Colon (tissue), 2 donors: ENCODE results near the gene HCCS.

Experiments used
- FAIRE-seq: peaks from 2 replicates; lab custom pipeline; 2012; peaks lifted over from hg19 to GRCh38; lab: Jason Lieb, UNC
- donor health status: control.
- donor health status: control.

Gene HCCS

DNA sequence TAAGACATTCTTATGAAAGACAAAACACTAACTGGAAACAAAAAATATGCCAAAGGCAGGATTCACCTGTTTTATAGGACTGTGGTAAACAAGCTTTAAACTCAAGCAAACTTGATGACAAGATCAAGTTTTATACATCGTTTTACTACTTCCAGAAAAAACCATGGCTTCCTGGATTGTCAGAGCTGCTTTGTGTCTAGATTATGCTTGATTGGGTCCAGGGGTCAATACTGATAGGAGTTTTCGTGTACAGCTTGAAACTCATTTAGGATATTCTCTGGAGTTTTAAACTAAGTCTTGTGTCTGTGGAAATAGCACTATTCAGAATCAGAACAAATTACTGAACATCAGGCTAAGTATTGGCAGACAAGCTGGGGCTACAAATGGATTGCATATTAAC, 13.0 kb downstream of the HCCS start:
- no peak for FAIRE-seq

DNA sequence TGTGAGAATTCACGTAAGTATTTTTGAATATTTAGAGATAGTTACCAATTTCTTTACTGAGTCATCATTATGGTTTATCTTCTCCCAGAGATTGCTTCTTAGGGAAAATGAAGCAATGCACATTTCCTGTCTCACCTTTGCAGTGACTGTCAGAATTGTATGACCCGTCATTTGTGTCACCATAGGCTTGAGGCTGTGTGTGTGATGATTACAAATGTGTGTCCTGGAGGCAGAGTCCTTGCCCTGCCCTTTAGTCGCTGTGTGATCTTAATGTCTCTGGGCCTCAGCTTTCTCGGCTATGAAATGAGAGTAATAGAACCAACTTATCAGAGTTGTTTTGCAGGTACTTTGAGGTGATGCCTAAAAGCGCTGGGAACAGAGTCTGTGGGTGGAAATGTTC, 13.9 kb downstream of the HCCS start:
- no peak for FAIRE-seq

DNA sequence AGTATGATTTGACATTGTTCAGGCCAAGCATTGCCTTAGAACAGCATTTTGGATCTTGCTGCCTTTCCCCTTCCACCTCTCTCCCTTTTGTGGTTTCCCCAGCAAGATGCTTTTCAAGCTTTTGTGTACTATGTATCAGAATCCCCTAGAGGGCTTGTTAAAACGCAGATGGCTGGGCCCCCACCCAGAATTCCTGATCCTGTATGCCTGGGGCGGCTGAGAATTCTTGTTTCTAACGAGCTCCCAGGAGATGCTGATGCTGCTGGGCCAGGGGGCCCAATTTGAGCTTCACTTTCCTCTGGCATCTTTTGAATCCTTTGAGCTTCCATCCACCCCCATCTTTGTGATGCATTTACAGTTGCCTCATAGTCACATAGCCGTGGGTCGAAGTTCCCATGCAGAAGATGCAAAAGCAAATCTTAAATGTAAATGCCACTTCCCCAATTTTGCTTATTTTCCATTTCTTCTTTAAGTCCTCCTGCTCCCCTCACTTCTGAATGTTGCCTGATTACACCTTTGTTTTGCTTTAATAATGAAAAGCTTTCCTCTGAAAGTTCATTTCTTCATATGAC, 18.5 kb downstream of the HCCS start:
- no peak for FAIRE-seq

DNA sequence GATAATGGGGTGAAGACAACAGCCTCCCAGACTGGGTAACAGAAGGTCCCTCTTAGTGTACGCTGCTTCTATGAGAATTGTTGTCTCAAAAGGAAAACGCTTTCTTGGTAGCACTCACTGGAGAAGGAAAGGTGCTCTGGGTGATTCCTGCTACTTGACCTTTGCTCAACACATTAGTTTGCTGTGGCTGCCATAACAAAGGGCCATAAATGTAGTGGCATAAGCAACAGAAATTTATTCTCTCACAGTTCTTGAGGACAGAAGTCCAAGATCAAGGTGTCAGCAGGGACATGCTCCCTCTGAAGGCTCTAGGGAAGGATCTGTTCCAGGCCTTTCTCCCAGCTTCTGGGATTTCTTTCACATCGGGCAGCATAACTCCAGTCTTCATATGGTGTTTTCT, 19.0 kb downstream of the HCCS start:
- FAIRE-seq, result no peak

DNA sequence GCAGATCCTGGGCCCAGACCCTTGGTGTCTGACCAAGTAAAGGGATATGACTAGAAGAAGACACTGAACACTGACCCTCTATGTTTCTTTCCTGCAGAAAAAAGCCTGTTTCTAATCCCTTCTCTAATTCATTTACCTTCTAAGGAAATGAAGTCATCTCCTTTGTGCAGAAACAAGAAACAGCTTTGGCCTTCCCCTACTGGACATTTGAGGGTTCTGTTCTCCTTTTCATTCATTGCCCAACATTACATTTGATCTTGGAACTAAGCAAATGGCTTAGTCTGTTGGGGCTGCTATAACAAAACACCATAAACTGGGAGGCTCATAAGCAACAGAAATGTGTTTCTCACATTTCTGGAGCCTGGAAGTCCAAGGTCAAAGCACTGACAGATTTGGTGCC, 20.0 kb downstream of the HCCS start:
- FAIRE-seq, result no peak

DNA sequence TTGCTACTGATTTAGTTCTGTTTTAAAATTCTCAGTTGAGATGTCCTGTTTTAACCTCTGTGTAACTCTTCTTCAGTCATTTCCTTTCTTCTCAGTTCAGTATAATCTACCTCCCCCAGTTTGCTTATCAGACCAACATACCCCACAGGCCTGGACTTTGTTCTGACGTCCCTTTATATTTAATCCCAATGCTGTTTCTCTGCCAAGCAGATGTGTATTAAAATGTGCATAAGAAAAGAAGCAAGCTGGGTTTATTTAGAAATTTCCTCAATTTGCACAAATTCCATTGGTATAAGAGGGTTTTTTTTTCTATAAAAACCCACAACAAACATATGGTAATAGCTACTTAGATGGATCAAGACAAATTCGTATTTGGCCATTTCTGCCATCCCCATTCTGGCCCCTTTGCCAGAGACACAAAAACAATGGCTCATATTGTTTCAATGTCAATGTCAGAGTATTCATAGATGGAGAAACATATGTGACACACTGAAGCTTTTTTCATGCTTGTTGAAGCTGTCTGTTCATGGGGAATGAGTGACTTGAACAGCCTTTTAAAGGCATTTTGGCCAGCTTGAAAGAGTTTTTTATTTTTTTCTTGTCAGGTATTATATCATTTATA, 24.5 kb downstream of the HCCS start:
- peak; percentile 53 for FAIRE-seq

DNA sequence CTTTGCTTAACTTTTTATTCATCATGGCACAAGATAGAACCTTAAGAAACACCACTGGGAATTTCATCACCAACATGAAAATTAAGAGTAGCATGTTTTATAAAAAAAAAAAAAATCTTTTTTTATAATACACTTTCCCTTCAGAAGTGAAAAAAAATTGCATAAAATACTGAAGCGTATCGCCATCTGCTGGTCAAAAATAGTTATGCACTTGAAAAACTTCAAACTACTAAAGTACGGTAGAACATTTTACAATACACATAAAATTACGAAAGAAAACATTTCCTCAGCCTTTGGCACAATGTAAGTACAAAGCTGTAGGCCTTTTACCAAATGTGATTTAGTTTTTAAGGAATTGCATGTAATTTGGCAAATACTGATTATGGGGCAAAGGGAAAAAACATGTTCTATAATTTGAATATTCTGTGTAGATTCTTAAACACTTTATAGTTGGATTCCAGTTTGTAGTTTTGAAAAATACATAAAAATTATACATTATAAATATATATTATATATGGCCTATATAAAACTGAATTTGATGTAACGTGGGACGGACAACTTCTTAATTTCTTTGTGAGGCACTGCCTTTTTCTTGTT, 26.5 kb downstream of the HCCS start:
- peak; percentile 99 for FAIRE-seq

DNA sequence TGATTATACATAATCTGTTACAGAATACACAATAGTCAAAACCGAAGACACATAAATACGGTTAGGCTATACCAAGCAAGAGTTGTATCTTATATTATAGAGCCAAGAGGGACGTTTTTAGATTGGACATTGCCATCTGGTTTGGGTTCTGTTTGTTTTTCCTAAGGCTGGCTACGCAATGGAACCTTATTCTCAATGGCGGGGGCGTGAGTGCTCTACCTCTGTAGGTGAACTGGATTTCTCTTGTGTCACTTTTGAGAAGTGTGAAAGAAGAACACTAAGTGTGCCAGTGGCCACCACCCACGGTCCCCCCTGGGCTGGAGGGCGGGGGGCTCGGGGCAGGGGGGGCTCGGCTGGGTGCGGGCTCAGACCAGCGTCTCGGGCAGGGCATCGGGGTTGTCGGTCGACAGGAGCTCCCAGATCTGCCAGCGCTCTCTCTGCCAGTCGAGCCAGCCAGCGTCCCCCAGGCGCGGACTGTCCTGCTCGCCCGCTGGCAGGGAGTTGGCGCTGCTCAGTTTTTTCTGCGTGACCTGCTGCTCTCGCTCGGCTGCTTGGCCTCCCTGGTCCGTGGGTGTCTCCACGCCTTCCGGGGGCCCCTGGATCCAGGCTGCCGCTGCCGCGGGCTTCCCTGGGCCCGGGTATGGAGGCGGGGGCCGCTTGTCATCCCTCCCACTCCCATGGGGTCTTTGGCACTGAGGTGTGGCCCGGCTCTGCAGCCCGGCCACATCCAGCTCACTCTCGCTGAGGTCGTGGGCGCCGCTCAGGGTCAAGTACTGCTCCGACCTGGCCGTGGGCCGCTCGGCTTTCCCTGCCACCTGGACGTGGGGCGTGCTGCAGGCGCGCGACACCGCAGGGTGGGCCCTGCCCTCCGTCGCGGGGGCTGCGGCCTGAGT, 27.6 kb downstream of the HCCS start:
- no peak for FAIRE-seq

DNA sequence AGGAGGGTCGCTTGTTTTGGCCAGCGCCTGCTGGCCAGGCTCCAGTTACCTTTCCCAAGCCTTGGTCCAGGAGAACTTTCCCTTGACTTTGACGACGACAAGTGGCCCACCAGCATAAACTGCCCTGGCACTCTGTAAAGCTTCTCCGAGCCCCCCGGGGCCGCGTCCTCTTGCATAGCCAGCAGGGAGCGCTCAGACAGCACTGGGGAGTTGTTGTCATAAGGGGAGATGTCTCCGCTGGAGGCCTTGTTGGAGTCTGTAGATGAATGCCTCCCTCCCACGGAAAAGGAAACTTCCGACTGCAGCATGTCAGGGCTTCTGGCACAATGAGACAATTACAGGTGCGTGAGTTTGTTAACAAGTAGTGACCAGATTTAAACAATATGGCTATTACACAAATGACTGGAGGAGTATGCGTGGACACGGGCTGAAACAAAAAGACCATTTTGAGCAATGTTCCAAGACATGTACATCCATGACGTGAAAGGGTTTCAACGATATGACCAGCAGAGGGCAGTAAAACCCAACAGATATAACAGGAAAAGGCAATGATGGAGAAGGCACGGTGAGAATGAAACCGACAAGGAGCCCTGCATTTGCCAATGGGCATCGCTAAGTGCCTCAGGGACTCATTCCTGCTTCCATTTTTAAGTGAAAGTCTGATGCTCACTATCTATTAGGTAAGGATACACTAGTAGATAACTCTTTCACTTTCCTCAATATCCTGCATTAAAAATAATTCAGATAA, 33.0 kb downstream of the HCCS start:
- FAIRE-seq, result no peak

DNA sequence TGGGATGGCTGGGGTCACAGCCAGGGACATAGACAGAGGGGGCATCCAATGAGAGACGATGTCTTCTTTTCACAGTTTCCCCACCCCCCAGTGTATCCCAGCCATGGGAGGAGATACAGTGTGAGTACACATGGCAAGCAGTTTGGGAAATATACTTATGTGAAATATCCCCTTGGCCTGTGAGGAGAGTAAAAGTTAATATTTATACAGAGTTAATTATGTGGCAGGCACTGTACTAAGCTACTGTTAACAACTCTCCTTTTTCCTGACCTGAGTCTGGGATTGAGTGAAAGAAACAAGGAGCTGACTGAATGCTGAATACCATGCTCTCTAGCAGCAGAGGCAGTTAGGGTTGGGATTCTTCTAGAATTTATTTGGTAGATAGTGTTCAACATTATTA, 35.3 kb downstream of the HCCS start:
- no peak for FAIRE-seq

DNA sequence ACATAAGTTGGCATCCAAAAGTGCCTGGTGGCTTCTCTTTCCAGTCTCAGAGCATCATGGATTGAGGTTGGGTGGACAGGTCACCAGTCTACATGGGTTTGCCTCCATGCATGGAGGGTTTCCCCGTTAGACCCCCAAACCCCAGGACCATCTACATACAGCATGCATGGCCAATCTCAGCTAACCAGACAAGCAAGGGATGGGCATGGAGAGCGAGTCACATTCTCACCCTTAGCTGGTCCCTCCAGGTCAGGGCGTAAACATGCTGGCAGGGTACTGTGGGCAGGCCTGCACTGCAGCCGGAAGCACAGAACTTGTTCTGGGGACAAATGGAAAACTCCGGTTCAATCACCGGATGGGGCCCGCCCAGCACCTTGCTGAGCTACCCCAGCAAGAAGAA, 37.3 kb downstream of the HCCS start:
- no peak for FAIRE-seq

DNA sequence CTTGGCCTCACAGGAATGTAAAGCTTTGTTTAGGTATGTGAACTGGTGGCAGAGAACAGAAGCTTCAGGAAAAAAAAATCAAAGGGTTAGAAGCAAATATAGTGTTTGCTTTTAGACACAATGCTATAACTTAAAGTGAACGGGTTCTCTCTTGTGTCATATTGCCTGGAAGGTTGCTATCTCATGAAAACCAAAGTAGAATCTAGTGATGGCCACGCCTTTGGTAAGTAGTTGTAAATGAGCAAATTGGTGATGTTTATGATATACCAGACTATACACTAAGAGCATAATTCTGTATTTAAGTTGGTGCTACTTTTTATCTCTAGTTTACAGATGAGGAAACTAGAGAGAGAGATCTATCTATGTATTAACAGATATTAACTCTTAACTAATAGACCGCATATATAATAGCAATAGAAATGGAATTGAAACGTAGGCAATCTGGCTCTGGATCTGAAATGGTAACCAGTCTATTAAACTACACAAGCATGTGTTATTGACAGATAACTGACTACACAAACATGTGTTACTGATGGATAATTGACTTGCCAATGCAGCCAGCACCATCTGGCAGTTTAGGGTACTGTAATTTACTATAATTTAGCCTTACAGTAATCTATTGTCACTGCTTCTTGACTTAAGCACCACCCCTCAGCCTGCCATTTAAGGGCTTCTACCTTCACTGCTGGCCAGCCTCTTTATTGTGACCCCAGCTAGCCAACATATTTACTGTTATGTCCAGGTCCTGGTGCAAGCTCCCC, 40.8 kb downstream of the HCCS start:
- peak; percentile 47 for FAIRE-seq

DNA sequence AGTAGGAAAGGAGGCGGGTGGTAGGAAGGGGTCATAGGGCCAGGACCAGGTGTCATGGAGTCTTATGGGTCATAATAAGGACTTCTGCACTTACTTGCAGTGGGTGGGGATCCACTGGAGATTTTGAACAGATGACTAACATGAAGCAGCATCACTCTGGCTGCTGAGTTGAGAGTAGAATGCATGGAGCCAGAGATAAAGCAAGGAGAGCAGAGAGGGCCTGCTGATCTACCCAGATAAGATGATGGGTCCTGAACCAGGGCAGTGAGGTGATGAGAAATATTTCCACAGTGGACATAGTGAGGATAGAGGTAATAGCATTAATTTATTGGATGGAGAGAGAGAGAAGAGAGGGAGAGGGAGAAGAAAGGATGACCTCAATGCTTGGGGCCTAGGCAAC, 48.0 kb downstream of the HCCS start:
- FAIRE-seq, result no peak

DNA sequence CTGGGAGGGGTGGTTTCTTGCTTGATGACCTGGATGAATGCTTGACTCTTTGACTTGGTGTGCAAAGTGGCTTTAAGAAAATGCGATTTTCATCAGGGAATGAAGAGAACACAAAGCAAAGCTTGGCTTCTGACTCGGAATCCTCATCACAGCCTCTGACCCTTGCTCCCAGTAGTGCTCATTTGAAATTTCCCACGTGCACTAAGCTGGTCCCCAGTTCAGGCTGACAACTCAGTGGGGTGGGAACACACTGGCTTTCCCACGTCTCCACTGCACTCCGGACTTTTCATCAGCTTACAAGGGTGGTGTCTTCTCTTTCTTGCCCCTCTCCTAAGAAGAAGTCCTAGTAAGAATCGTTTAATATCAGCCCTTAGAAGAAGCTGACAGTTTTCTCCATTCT, 53.3 kb downstream of the HCCS start:
- FAIRE-seq, result no peak

DNA sequence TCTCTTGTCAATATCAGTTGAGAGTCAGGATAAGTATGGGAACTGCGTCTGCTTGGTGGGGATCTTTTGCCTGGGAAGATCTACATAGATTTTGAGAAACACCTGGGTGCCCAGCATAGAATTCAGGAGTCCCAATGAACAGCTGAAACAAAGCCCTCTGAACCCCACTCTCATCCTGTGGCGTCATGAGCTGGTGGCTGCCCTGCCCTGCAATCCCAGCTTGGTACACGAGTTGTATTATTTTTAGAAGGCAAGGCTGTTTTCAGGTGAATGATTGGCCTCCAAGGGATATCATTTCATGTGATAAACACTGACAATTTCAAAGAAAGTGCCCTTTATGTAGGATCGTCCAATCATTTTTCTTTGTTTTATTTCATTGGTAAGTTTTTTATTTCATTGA, 60.8 kb downstream of the HCCS start:
- FAIRE-seq, result no peak

DNA sequence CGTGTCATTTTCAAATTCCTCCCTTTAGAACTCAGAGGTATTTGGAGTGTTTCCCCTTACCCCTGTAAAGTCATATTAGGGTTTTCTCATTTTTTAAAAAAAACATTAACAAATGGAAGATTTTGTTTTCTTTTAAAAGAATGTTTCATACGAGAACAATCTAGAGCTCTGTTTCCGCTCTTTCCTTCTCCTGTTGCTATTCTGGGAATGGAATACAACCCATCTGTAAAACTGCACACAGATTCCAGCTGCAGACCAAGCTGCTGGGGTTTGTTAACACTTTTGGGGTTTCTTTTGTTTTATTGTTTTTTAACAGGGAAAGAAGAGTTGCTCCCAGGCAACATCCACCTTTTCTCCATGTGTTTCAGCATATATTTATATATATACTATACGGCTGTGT, 61.3 kb downstream of the HCCS start:
- FAIRE-seq, result no peak
